Measurements from ENCODE around the gene COL27A1. TPM values are rescaled to one million over a fixed set of nuclear protein-coding genes. Genes with fewer than 3 reads are reported as not detected.

COL27A1 gene
- total and polyA plus RNA-seq, 2 experiments from 2014 or later, result 44.6 to 47.0 TPM

- H2AFZ ChIP-seq, result no peak overlapping the region
- H4K20me1 ChIP-seq (ENCODE audit: insufficient read depth, poor library complexity, severe bottlenecking), result no peaks in the 10 kb centered on the region
- peaks cover 14% of the 10 kb centered on the region for H3K4me1 ChIP-seq (ENCODE audit: insufficient read depth)
- H3K9me3 ChIP-seq (ENCODE audit: low read depth), result no peaks in the 10 kb centered on the region
- H3K27me3 ChIP-seq, result no peaks in the 10 kb centered on the region
- no peak overlapping the region for H3K4me3 ChIP-seq
- H3K36me3 ChIP-seq (replicated peaks; ENCODE audit: insufficient read depth, low read depth), result no peaks in the 10 kb centered on the region
- H3K4me2 ChIP-seq, result no peak overlapping the region
- WGBS (ENCODE audit: low lambda C conversion rate, missing lambda C conversion rate), result 76% methylated on average over 14 of the region's 14 CpGs
- peak overlapping the region; percentile 27 for H3K27ac ChIP-seq
- DNase-seq (ENCODE audit: low spot score), result no peak
- TF ChIP-seq EZH2phosphoT487 (IDR thresholded peaks at IDR 0.05; ENCODE audit: low read depth, severe bottlenecking, unreplicated experiment), result no peak
- no peak for TF ChIP-seq EZH2 (IDR thresholded peaks at IDR 0.05; ENCODE audit: borderline replicate concordance)
- no peak for TF ChIP-seq CTCF (IDR thresholded peaks at IDR 0.05; ENCODE audit: poor library complexity)
- H3K79me2 ChIP-seq, result no peaks in the 10 kb centered on the region
- no peaks in the 10 kb centered on the region for H3K9me2 ChIP-seq (replicated peaks; ENCODE audit: insufficient read depth)
Measured at GRCh38 chr9:114278881-114279570, 123.7 kb downstream of the COL27A1 start.

GRCh38 chr9:114279693-114280092 lies 124.4 kb downstream of the COL27A1 start:
- peaks cover 14% of the 10 kb centered on the region for H3K4me1 ChIP-seq (ENCODE audit: insufficient read depth)
- no peak for DNase-seq (ENCODE audit: low spot score)
- H3K36me3 ChIP-seq (replicated peaks; ENCODE audit: insufficient read depth, low read depth), result no peaks in the 10 kb centered on the region
- H3K9me2 ChIP-seq (replicated peaks; ENCODE audit: insufficient read depth), result no peaks in the 10 kb centered on the region
- TF ChIP-seq EZH2 (IDR thresholded peaks at IDR 0.05; ENCODE audit: borderline replicate concordance) (no peak), EZH2phosphoT487 (IDR thresholded peaks at IDR 0.05; ENCODE audit: low read depth, severe bottlenecking, unreplicated experiment) (no peak), CTCF (IDR thresholded peaks at IDR 0.05; ENCODE audit: poor library complexity) (no peak)
- H3K4me2 ChIP-seq, result no peak overlapping the region
- H3K9me3 ChIP-seq (ENCODE audit: low read depth), result no peaks in the 10 kb centered on the region
- no peaks in the 10 kb centered on the region for H3K27me3 ChIP-seq
- no peak overlapping the region for H2AFZ ChIP-seq
- H4K20me1 ChIP-seq (ENCODE audit: insufficient read depth, poor library complexity, severe bottlenecking), result no peaks in the 10 kb centered on the region
- no peak overlapping the region for H3K27ac ChIP-seq
- H3K4me3 ChIP-seq, result no peak overlapping the region
- WGBS (ENCODE audit: low lambda C conversion rate, missing lambda C conversion rate), result over 99% methylated on average over 3 of the region's 3 CpGs
- H3K79me2 ChIP-seq, result no peaks in the 10 kb centered on the region

GRCh38 chr9:114280636-114281472 lies 125.5 kb downstream of the COL27A1 start:
- Histone ChIP-seq H3K4me1 (ENCODE audit: insufficient read depth) (peaks cover 23% of the 10 kb centered on the region), H3K79me2 (no peaks in the 10 kb centered on the region), H3K4me3 (no peak overlapping the region), H3K9me3 (ENCODE audit: low read depth) (no peaks in the 10 kb centered on the region), H3K27me3 (no peaks in the 10 kb centered on the region), H3K36me3 (replicated peaks; ENCODE audit: insufficient read depth, low read depth) (no peaks in the 10 kb centered on the region), H2AFZ (no peak overlapping the region), H3K9me2 (replicated peaks; ENCODE audit: insufficient read depth) (no peaks in the 10 kb centered on the region), H4K20me1 (ENCODE audit: insufficient read depth, poor library complexity, severe bottlenecking) (no peaks in the 10 kb centered on the region), H3K27ac (peak overlapping the region; percentile 79), H3K4me2 (no peak overlapping the region)
- TF ChIP-seq EZH2phosphoT487 (IDR thresholded peaks at IDR 0.05; ENCODE audit: low read depth, severe bottlenecking, unreplicated experiment) (no peak), CTCF (IDR thresholded peaks at IDR 0.05; ENCODE audit: poor library complexity) (no peak), EZH2 (IDR thresholded peaks at IDR 0.05; ENCODE audit: borderline replicate concordance) (no peak)
- no peak for DNase-seq (ENCODE audit: low spot score)
- 90% methylated on average over 8 of the region's 8 CpGs for WGBS (ENCODE audit: low lambda C conversion rate, missing lambda C conversion rate)
